Measurements from ENCODE around the gene PURB. TPM values are rescaled to one million over a fixed set of nuclear protein-coding genes. Genes with fewer than 3 reads are reported as not detected.

PURB gene
- total and polyA plus RNA-seq, 9 of the 15 experiments (the other 6 are each of a cell fraction or from before 2014, with no cell fraction given), result 1.6 to 14.1 (median 8.8) TPM

- no peak for TF ChIP-seq CHD7 (IDR thresholded peaks at IDR 0.05; ENCODE audit: low read depth, low read length)
- no peak for TF ChIP-seq ZNF184 (CRISPR knock-in tag; IDR thresholded peaks at IDR 0.05)
- no peak for TF ChIP-seq STAT5B (CRISPR knock-in tag; IDR thresholded peaks at IDR 0.05)
- no peak for TF ChIP-seq NFE2L1 (tag; IDR thresholded peaks at IDR 0.05; ENCODE audit: borderline replicate concordance, low read depth)
- TF ChIP-seq USF2 (CRISPR knock-in tag; IDR thresholded peaks at IDR 0.05), result no peak
- no peak for TF ChIP-seq HEY1 (CRISPR knock-in tag; IDR thresholded peaks at IDR 0.05; ENCODE audit: borderline replicate concordance)
- TF ChIP-seq CBX8 (IDR thresholded peaks at IDR 0.05; ENCODE audit: borderline replicate concordance, extremely low read depth, low read depth, low read length, poor library complexity, severe bottlenecking), result no peak
- TF ChIP-seq PATZ1 (CRISPR knock-in tag; IDR thresholded peaks at IDR 0.05; ENCODE audit: borderline replicate concordance), result no peak
- TF ChIP-seq ZBTB43 (CRISPR knock-in tag; IDR thresholded peaks at IDR 0.05), result no peak
Observed at GRCh38 chr7:44885394-44886317, at the start of gene PURB (continued).

Measured in K562 (cell line).